Stimulated activated CD8-positive, alpha-beta memory T cell treated with anti-CD3 and anti-CD28 coated beads, Interleukin-12 subunit alpha, Interleukin-12 subunit beta, amount 100 ng/mL, for 1 hour (primary cell): ENCODE data around the gene ATP1A1.

Experiments used
- DNase-seq: peaks from one replicate; pipeline ENCODE4 v3.0.0-alpha.2; 2020; ENCODE audit warnings: low read depth

Gene ATP1A1

DNA sequence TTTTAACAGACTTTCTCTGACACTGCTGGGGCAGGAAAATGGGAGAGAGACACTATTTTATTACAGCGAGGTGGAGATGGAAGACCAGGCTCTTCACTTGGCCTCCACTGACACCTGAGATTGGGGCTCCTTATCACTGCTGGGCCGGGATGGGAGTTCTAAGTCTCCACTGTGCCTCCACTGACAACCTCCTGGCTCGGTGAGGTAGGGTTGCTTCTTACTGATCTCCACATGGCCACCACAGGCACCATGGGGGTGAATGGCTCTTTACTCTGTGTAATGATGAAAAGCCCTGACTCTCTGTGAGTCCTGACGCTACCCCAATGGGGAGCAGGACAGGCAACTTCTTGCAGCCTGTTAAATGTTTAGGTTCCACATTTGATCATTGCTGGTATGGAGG, 67.7 kb downstream of the ATP1A1 start:
- DNase-seq: no peak

DNA sequence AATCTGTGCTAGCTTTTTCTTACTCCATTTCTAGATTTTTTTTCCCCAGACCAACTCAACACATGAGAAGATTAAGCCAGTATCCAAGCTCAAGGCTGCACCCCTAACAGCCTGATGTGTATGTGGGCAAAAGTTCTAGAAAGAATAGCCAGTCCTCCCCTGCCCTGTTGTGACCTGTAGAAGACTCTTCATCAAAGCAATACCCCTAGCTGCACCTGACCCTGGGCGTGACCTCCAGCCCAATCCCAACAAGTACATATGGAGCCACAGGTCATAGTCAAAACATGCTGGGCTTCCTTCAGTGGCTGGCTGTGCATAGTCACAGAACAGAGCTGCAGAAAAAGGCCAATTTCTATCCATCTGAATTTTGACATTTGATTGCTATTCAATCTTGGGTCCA, 72.5 kb downstream of the ATP1A1 start:
- DNase-seq: no peak

DNA sequence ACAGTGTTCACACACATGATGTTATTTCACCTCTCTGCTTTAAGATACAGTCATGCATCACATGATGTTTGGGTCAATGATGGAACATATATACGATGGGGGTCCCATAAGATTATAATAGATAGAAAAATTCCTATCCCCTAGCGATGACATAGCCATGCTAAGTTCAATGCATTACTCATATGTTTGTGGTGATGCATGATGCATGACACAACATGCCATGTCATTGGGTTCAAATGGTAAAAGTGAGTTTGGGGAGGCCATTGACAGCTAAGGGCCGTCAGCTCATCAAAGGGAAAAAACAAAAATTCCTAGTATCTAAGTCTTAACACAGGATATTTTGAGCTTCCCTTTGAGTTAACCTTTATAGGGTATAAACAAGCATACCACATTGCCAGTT, 73.6 kb downstream of the ATP1A1 start:
- DNase-seq: no peak

DNA sequence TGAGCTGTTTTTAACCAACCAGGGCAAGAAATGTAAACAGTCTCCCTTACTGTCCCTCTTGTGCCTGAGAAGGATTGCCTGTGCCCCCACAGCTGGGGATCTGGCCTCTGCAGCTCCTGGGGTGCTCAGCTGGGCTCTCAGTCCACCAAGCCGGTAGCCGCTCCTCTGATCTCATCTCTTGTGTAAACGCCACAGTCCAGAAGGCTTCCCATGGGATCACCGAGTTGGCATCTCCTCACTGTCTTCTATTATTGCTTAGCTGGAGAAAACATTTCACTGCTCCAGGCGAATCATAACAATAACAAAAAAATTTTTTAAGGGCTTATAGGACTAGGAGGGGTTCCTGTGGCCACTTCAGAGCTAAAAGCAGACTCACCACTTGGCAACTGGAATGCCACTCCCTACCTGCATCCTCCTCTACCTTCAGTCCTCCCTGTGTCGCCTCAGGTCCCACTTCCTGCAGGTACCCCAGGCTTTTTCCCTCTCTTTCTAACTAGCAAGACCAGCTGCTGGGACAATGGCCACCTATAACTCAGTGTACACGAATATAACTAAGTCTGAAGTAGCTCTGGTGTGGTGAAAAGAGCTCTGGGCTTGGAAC, 75.8 kb downstream of the ATP1A1 start:
- no peak for DNase-seq

DNA sequence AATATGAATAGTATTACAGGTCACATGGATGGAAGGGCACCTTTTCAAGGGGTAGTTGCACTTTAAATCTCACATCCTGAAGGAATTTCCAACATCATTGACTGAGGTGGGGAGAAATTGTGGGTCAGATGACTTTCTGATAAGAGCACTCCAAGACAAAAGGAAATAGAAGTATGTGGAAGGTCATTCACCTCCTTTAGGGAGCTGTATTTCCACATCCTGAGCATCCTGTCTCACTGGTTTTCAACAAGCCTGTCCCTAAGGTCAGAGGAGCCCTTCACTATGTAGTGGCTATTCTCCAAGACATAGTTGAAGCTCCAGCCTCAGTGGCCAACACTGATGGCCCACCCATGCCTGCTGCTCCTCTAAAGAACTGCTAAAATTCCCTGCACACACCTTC, 76.5 kb downstream of the ATP1A1 start:
- no peak for DNase-seq

DNA sequence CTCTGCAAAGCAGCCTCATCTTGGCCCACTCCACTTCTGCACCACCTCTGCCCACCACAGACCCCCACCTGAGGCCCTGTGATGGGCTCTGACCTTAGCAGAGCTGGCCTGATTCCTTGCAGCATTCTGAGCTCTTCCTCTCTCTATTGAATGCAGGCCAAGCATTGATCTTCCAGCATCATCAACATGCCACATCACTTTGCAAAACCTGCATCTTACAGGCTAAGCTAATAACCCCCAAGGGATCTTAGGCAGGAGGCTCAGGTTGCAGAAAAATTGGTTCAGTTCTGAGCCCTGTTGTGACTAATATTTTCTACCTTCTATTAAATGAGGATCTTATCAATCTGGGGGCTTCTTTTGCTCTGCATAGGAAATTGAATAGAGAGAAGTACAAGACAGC, 78.7 kb downstream of the ATP1A1 start:
- no peak for DNase-seq

DNA sequence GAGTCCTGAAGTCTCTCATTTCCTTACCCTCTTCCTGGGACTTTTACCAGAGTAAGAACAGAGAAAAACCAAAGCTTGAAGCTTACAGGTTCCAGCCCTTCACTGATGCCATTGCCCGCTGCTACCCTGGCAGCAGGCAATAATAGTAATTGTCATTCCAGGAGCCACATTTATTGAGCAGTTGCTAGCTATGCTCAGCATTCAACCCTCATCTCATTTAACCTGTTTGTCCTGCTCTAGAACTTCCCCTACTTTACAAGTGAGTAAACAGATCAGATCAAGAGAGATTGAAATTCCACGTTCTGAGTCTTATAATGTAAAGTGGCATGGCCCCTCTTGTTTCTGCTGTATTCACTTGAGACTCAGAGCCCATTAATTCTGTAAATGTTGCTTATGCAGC, 80.4 kb downstream of the ATP1A1 start:
- DNase-seq: no peak

DNA sequence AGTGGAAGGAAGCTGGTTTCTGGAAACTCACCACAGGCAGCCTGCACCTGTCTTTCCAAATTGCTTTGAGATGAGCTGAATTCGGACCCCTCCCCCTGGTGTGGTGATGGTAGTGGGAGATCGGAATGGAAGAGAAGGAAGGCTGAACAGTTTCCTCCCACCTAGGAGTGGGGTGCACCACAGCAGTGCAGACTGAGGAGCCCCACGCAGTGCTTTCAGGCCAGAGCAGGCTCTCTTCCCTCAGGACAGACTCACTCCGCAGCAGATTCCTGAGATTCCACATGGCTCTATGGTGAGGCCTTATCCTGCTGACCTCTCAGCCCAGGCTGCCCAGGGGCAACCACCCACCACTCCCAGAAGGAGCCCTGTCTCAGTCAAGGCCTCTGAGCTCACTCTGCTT, 80.9 kb downstream of the ATP1A1 start:
- no peak for DNase-seq
